Fibroblast of skin of left quadriceps (primary cell): ENCODE data around the gene GTF2A2.

ENCODE experiments used
- DNase-seq, 2 experiments: peaks; one replicate each; pipeline ENCODE4 v3.0.0-alpha.2; 2013; ENCODE audit warnings: low read depth in 2 of 2

GTF2A2 gene

GRCh38 chr15:59605994-59606393 lies 51.3 kb downstream of the GTF2A2 start:
- no peak for DNase-seq

GRCh38 chr15:59598461-59598860 lies 58.9 kb downstream of the GTF2A2 start:
- no peak for DNase-seq

GRCh38 chr15:59596640-59597039 lies 60.7 kb downstream of the GTF2A2 start:
- DNase-seq = no peak

- DNase-seq = no peak
These were observed 61.8 kb downstream of the GTF2A2 start for GRCh38 chr15:59595434-59595915.

GRCh38 chr15:59594991-59595390 lies 62.3 kb downstream of the GTF2A2 start:
- no peak for DNase-seq

GRCh38 chr15:59594493-59594942 lies 62.8 kb downstream of the GTF2A2 start:
- no peak for DNase-seq

- DNase-seq = no peak
These were observed 66.0 kb downstream of the GTF2A2 start for GRCh38 chr15:59591356-59591755.

- DNase-seq = no peak
These were observed 67.3 kb downstream of the GTF2A2 start for GRCh38 chr15:59590027-59590426.
